ENCODE measurements around the gene MPV17. TPM values are rescaled to one million over a fixed set of nuclear protein-coding genes. Genes with fewer than 3 reads are reported as not detected.
"Not testable (repeated sequence)": the region's sequence is repeated elsewhere in the genome, so short reads cannot be mapped to it uniquely, and the experiment has no call there.

The MPV17 gene
- total RNA-seq, 4 donors from 2014 or later, result 41.8 to 60.0 (median 50.6) TPM

DNA sequence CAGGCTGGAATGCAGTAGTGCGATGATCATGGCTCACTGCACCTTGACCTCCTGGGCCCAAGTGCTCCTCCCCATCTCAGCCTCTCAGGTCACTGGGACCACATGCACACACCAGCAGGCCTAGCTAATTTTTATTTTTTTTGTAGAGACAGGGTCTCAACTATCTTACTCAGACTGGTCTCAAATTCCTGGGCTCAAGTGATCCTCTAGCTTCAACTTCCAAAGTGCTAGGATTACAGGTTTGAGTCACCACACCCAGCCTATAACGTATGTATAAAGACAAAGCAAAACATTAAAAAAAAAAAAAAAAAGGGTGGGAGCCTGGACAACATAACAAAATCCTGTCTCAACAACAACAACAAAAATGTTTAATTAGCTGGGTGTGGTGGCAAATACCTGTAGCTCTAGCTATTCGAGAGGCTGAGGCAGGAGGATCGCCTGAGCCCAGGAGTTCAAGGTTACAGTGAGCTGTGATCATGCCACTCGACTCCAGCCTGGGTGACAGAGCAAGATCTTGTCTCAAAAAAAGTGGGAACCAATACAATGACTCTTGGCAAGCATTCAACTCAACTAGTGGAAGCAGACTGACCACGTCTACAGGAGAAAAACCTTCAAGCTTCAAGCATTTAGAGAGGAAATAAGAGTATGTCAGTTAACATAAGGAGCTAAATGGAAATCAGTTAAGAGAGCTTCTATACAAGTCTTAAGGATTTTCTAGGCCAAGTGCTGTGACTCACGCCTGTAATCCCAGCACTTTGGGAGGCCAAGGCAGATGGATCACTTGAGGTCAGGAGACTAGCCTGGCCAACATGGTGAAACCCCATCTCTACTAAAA is 31.1 kb upstream of the MPV17 start:
- TF ChIP-seq, protein P1, sequence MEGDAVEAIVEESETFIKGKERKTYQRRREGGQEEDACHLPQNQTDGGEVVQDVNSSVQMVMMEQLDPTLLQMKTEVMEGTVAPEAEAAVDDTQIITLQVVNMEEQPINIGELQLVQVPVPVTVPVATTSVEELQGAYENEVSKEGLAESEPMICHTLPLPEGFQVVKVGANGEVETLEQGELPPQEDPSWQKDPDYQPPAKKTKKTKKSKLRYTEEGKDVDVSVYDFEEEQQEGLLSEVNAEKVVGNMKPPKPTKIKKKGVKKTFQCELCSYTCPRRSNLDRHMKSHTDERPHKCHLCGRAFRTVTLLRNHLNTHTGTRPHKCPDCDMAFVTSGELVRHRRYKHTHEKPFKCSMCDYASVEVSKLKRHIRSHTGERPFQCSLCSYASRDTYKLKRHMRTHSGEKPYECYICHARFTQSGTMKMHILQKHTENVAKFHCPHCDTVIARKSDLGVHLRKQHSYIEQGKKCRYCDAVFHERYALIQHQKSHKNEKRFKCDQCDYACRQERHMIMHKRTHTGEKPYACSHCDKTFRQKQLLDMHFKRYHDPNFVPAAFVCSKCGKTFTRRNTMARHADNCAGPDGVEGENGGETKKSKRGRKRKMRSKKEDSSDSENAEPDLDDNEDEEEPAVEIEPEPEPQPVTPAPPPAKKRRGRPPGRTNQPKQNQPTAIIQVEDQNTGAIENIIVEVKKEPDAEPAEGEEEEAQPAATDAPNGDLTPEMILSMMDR (IDR thresholded peaks at IDR 0.05), result no peak
- no peak for TF ChIP-seq POLR2A (IDR thresholded peaks at IDR 0.05)
- no peak overlapping the region for H3K27ac ChIP-seq
- DNase-seq, result no peak
- intact Hi-C loops (cut with DNase I; ENCODE audit: low total_unique reads), result no loop called here
- peaks cover 5 to 7% of the 10 kb centered on the region in 2 donors for H3K4me1 ChIP-seq
- no peaks in the 10 kb centered on the region for H3K36me3 ChIP-seq
- no peaks in the 10 kb centered on the region for H3K9me3 ChIP-seq
- H3K27me3 ChIP-seq, result no peaks in the 10 kb centered on the region
- no peak overlapping the region for H3K4me3 ChIP-seq

DNA sequence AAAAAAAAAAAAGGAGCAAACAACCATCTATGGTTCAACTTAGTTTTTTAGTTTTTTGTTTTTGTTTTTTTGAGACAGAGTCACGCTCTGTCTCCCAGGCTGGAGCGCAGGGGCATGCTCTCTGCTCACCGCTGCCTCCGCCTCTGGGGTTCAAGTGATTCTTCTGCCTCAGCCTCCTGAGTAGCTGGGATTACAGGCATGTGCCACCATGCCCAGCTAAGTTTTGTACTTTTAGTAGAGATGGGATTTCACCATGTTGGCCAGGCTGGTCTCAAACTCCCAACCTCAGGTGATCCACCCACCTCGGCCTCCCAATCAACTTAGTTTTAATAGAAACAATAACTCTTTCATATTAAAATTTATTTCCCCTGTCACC is 30.5 kb upstream of the MPV17 start:
- H3K27ac ChIP-seq; H3K27me3 ChIP-seq; H3K4me1 ChIP-seq; H3K9me3 ChIP-seq; DNase-seq; intact Hi-C loops (cut with DNase I; ENCODE audit: low total_unique reads); H3K4me3 ChIP-seq; H3K36me3 ChIP-seq: not testable (repeated sequence)

DNA sequence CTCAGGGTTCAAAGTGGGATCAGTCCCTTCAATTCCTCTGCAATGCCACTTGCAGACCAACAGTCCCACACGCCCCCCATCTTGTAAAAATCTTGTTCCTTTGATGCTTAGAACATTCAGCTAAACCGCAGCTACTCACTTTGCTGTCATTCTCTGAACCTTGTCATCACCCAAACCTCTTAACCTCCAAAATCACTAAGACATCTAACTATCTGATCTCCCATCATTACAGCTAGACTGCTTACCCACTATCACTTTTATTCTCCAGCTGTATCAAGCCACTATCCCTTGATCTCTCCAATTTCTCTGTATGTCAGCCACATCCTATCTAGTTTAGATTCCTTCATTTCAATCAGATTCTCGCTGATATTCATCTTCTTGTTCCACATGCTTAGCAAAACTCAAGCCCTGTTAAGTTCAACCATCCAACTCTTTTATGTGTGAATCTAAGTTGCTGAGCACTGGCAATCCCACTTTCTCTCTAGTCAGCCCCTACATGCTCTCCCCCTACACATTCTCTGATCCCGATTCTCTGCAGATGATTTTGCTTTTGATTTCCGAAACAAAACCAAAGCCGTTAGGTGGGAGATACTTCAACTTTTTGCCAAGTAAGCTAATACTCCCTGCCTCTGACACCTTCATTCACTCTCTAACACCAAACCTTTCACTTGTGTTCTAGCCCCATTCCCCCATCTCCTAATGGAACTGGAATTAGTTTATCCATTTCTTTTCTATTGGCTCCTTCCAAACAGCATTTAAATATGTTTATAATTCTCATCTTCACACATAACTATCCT is 29.1 kb upstream of the MPV17 start:
- no peak for DNase-seq
- intact Hi-C loops (cut with DNase I; ENCODE audit: low total_unique reads), result no loop called here
- Histone ChIP-seq H3K4me3 (no peak overlapping the region), H3K36me3 (no peaks in the 10 kb centered on the region), H3K4me1 (peaks cover 5 to 7% of the 10 kb centered on the region in 2 donors), H3K27me3 (no peaks in the 10 kb centered on the region), H3K27ac (no peak overlapping the region), H3K9me3 (no peaks in the 10 kb centered on the region)
- TF ChIP-seq, protein P1 (IDR thresholded peaks at IDR 0.05), result no peak
- TF ChIP-seq POLR2A (IDR thresholded peaks at IDR 0.05), result no peak

DNA sequence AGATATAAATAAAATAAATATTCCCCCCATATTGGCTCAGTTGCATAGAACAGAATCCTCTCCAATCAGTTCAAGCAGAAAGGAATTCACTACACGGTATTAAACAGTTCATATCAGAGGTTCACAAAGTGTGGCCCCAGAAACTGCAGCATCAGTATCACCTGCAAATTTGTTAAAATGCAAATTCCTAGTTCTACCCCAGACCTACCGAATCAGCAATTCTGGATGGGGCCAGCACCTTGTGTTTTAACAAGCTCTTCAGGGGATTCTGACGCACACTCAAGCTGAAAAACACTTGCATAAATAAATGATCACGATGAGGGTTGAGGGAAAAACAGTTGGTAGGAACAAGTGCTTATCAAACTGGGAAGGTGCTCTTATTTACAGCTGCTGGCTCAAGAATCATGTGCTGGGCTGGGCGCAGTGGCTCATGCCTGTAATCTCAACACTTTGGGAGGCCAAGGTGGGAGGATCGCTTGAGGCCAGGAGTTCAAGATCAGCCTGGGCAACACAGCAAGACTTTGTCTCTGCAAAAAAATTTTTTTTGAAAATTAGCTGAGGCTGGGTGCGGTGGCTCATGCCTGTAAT is 27.3 kb upstream of the MPV17 start:
- no peak for TF ChIP-seq POLR2A (IDR thresholded peaks at IDR 0.05)
- TF ChIP-seq, protein P1 (IDR thresholded peaks at IDR 0.05), result no peak
- no peaks in the 10 kb centered on the region for H3K27me3 ChIP-seq
- no peak overlapping the region for H3K4me3 ChIP-seq
- no peaks in the 10 kb centered on the region for H3K9me3 ChIP-seq
- intact Hi-C loops (cut with DNase I; ENCODE audit: low total_unique reads), result no loop called here
- peaks cover 0 to 2% of the 10 kb centered on the region in 2 donors for H3K4me1 ChIP-seq
- no peak overlapping the region for H3K27ac ChIP-seq
- no peak for DNase-seq
- no peaks in the 10 kb centered on the region for H3K36me3 ChIP-seq

DNA sequence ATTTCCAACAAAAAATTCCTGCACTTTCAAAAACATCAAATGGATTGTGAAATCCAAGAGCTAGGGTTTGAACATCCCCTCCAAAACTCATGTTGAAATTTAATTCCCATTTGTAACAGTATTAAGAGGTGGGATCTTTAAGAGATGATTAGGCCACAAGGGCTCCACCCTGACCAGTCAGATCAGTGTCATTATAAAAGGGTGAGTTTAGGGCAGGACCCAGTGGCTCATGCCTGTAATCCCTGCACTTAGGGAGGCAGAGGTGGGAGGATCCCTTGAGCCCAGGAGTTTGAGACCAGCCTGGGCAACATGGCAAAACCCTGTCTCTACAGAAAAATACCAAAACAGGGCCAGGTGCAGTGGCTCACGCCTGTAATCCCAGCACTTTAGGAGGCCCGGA is 24.7 kb upstream of the MPV17 start:
- H3K27ac ChIP-seq, result no peak overlapping the region
- H3K36me3 ChIP-seq, result no peaks in the 10 kb centered on the region
- no peak for DNase-seq
- H3K9me3 ChIP-seq, result no peaks in the 10 kb centered on the region
- H3K4me1 ChIP-seq, result no peaks in the 10 kb centered on the region
- H3K27me3 ChIP-seq, result no peaks in the 10 kb centered on the region
- intact Hi-C loops (cut with DNase I; ENCODE audit: low total_unique reads), result no loop called here
- TF ChIP-seq POLR2A (IDR thresholded peaks at IDR 0.05), result no peak
- TF ChIP-seq, protein P1 (IDR thresholded peaks at IDR 0.05), result no peak
- no peak overlapping the region for H3K4me3 ChIP-seq

All from uterus (tissue), 4 donors.